ENCODE measurements around the gene AGGF1.
A peak's percentile ranks its signal among the peaks of the same experiment; 100 is the strongest.

The AGGF1 gene, protein sequence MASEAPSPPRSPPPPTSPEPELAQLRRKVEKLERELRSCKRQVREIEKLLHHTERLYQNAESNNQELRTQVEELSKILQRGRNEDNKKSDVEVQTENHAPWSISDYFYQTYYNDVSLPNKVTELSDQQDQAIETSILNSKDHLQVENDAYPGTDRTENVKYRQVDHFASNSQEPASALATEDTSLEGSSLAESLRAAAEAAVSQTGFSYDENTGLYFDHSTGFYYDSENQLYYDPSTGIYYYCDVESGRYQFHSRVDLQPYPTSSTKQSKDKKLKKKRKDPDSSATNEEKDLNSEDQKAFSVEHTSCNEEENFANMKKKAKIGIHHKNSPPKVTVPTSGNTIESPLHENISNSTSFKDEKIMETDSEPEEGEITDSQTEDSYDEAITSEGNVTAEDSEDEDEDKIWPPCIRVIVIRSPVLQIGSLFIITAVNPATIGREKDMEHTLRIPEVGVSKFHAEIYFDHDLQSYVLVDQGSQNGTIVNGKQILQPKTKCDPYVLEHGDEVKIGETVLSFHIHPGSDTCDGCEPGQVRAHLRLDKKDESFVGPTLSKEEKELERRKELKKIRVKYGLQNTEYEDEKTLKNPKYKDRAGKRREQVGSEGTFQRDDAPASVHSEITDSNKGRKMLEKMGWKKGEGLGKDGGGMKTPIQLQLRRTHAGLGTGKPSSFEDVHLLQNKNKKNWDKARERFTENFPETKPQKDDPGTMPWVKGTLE

DNA sequence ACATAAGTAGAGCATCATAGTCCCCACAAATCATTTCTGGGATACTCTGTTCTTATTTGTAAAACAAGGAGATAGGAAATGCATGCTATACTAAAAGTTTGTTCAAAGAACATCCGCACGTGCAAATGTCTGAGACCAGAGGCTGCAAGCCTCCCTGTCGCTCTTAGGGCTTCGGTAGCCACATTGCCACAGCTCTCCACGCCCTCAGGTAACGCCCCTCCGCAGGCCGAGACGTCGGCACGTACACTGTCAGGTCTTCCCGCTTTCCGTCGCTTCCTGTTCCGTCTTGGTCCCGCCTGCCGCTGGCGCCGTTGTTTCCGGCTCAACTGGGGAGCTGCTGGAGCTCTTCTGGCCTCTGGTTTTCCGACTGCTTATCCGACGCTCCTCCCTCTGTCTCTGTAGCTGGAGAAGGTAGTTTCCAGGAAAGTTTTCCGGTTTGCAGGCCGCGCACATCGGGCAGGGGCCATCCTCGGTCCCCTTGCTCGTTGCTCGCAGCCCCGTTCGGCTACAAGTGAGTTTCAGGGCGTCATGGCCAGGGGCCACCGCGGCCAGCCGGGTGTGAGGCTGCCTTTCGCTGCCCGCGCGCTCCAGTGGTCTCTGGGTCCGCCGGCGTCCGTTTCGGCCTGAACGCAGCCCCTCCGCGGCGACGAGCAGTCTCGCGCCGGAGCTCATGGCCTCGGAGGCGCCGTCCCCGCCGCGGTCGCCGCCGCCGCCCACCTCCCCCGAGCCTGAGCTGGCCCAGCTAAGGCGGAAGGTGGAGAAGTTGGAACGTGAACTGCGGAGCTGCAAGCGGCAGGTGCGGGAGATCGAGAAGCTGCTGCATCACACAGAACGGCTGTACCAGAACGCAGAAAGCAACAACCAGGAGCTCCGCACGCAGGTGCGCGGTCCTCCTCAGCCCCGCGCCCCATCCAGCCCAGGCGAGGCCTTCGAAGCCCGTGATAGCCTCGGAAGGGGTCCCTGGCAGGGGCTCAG lies at the start of gene AGGF1:
Gene AGGF1, plus strand, starts transcription at position 308 of the 975 bp plus-strand sequence. Its CDS starts 363 bp downstream, at position 671.
- no peak for TF ChIP-seq CTCF (IDR thresholded peaks at IDR 0.05)
- peak within 1 kb of the TSS; percentile 95 for H3K4me3 Mint-ChIP-seq
- H3K27me3 Mint-ChIP-seq (ENCODE audit: low read depth, poor library complexity), result peaks cover 31% of the 10 kb centered on the region
- peak within 1 kb of the TSS; percentile 99 for H3K27ac Mint-ChIP-seq
- peak; percentile 74 for DNase-seq
- H3K4me1 Mint-ChIP-seq, result peaks cover 24% of the 10 kb centered on the region
- peaks cover 39% of the 10 kb centered on the region for H3K9me3 Mint-ChIP-seq
- peaks cover 32% of the 10 kb centered on the region for H3K36me3 Mint-ChIP-seq (ENCODE audit: low read depth)

DNA sequence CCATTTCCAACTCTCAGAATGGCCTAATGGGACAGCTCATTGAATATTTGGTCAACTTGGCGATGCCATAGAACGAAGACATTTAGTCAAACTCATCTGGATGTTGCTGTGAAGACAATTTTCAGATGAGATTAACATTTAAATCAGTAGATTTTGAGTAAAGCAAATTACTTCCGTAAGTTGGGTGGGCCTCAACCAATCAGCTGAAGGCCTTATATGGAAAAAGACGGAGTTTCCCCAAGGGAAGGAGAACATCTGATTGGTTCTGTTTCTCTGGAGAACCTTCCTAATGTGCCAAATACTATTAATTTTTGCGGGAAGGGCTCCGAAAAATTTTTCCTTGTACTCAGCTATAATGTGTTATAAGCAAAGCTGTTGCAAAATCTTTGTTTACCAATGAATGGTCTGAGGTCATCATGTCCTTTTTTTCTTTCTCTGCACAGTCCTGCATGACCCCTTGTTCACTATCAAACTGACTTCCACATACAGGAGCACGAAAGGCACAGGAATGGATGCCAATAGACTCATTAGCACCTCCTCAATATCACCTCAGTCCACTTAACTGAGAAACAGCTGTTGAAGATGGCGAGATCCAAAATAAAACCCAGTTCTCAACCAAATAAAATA lies 49.6 kb upstream of the AGGF1 start:
- TF ChIP-seq CTCF (IDR thresholded peaks at IDR 0.05), result no peak
- Mint-ChIP-seq H3K4me3 (no peak overlapping the region), H3K27ac (no peak overlapping the region), H3K9me3 (peaks cover 13% of the 10 kb centered on the region), H3K27me3 (ENCODE audit: low read depth, poor library complexity) (no peaks in the 10 kb centered on the region), H3K36me3 (ENCODE audit: low read depth) (no peaks in the 10 kb centered on the region), H3K4me1 (no peaks in the 10 kb centered on the region)
- no peak for DNase-seq

- H3K36me3 Mint-ChIP-seq (ENCODE audit: low read depth), result no peaks in the 10 kb centered on the region
- peaks cover 12% of the 10 kb centered on the region for H3K4me1 Mint-ChIP-seq
- H3K9me3 Mint-ChIP-seq, result peaks cover 29% of the 10 kb centered on the region
- H3K4me3 Mint-ChIP-seq, result no peak overlapping the region
- no peak for TF ChIP-seq CTCF (IDR thresholded peaks at IDR 0.05)
- no peaks in the 10 kb centered on the region for H3K27me3 Mint-ChIP-seq (ENCODE audit: low read depth, poor library complexity)
- DNase-seq, result no peak
- no peak overlapping the region for H3K27ac Mint-ChIP-seq
Measured at GRCh38 chr5:76982450-76982849, 47.8 kb upstream of the AGGF1 start.

DNA sequence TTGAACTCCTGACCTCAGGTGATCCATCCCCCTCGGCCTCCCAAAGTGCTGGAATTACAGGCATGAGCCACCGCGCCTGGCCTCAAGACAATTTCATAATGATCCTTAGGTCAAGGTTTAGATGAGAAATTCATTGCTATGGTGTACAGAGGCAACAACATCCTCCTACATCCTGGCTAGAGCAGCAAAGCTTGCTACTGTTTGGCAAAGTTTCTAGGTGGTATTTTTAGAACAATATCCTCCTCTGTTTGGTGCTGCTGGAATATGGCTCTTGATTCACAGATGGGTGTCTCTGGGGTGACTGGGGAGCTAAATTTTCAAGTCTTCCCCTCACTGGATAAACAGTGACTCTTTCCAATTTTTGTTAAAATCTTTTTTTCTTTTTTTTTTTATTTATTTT lies 46.7 kb upstream of the AGGF1 start:
- Mint-ChIP-seq H3K4me3 (no peak overlapping the region), H3K36me3 (ENCODE audit: low read depth) (no peaks in the 10 kb centered on the region), H3K4me1 (peaks cover 15% of the 10 kb centered on the region), H3K27me3 (ENCODE audit: low read depth, poor library complexity) (peaks cover 4% of the 10 kb centered on the region), H3K9me3 (peaks cover 34% of the 10 kb centered on the region), H3K27ac (no peak overlapping the region)
- TF ChIP-seq CTCF (IDR thresholded peaks at IDR 0.05), result no peak
- DNase-seq, result no peak

DNA sequence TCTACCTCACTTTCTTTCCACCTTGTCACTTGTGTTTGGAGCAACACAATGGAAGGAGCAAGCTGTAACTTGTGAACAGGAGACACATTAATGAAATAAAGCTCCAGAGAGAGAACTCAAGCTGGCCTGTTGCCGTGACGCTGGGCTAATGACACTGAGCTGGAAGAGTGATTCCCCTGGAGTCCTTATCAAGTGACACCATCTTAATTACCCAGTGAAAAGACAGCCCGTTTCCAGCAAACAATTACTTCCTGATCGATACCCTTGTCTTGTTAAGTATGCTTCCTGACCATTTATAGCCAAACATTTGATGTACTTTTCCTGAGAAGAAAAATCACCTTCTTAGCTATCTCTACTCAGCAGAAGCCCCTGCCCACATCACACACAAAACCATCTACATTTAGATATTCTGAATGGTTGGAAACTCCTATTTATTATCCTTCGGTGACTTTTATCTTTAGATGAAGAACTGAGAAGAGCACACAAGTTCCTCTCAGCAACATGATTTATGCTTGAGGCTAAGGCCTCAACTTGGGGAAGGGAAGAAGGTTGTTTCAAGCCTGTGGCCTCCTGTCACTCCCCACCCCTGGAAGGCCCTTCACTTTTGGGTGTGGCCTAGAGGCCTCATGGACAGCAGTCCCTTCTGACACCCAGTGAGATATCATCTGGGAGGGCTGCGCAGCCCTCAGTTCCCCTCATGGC lies 43.2 kb upstream of the AGGF1 start:
- no peak for TF ChIP-seq CTCF (IDR thresholded peaks at IDR 0.05)
- no peak for DNase-seq
- Mint-ChIP-seq H3K4me3 (peak overlapping the region; percentile 2), H3K27ac (peak overlapping the region; percentile 70), H3K36me3 (ENCODE audit: low read depth) (no peaks in the 10 kb centered on the region), H3K4me1 (peaks cover 15% of the 10 kb centered on the region), H3K27me3 (ENCODE audit: low read depth, poor library complexity) (peaks cover 4% of the 10 kb centered on the region), H3K9me3 (peaks cover 31% of the 10 kb centered on the region)

Measured in nephron progenitor cell (in vitro differentiated cells).